ENCODE results near the gene EPHB1.

GRCh38 chr3:134941820-134942219, 146.8 kb downstream of the EPHB1 start:
- TF ChIP-seq YY1 (IDR thresholded peaks at IDR 0.05; ENCODE audit: insufficient read depth, insufficient read length): no peak
- TF ChIP-seq SUZ12 (IDR thresholded peaks at IDR 0.05; ENCODE audit: extremely low read depth, insufficient read depth, insufficient read length): no peak

All from NT2/D1 (cell line).